ENCODE measurements around the gene ZNF638. TPM values are rescaled to one million over a fixed set of nuclear protein-coding genes. Genes with fewer than 3 reads are reported as not detected.

Gene ZNF638
- total RNA-seq, 4 donors from 2014 or later = 154 to 299 (median 202) TPM

- no peak overlapping the region for H3K27ac ChIP-seq
- H3K36me3 ChIP-seq = no peaks in the 10 kb centered on the region
- no peaks in the 10 kb centered on the region for H3K9me3 ChIP-seq
- peaks cover 16 to 39% of the 10 kb centered on the region in 2 donors for H3K4me1 ChIP-seq
- DNase-seq = no peak
- H3K4me3 ChIP-seq (replicated peaks in 1 of 3) = no peak overlapping the region
- WGBS, 2 donors = 90 to 93% methylated on average over 2 of the region's 2 CpGs
- intact Hi-C loops (cut with DNase I) = no loop called here
- H3K27me3 ChIP-seq = no peaks in the 10 kb centered on the region
- TF ChIP-seq CTCF (IDR thresholded peaks at IDR 0.05) (no peak), POLR2A (IDR thresholded peaks at IDR 0.05) (no peak)
These were observed 8.1 kb downstream of the ZNF638 start for GRCh38 chr2:71339685-71340084.

- WGBS, 2 donors = 22 to 28% methylated on average over 3 of the region's 3 CpGs
- intact Hi-C loops (cut with DNase I) = no loop called here
- H3K9me3 ChIP-seq = no peaks in the 10 kb centered on the region
- H3K4me1 ChIP-seq = peaks cover 16 to 39% of the 10 kb centered on the region in 2 donors
- H3K4me3 ChIP-seq (replicated peaks in 1 of 3) = no peak overlapping the region
- DNase-seq = no peak
- H3K27me3 ChIP-seq = no peaks in the 10 kb centered on the region
- H3K27ac ChIP-seq = no peak overlapping the region
- no peaks in the 10 kb centered on the region for H3K36me3 ChIP-seq
- TF ChIP-seq POLR2A (IDR thresholded peaks at IDR 0.05) = no peak
- no peak for TF ChIP-seq CTCF (IDR thresholded peaks at IDR 0.05)
These were observed 8.6 kb downstream of the ZNF638 start for GRCh38 chr2:71340176-71340575.

GRCh38 chr2:71341645-71342044, 10.1 kb downstream of the ZNF638 start:
- intact Hi-C loops (cut with DNase I) = no loop called here
- TF ChIP-seq CTCF (IDR thresholded peaks at IDR 0.05) (no peak), POLR2A (IDR thresholded peaks at IDR 0.05) (no peak)
- H3K9me3 ChIP-seq = no peaks in the 10 kb centered on the region
- no peak overlapping the region for H3K4me3 ChIP-seq (replicated peaks in 1 of 3)
- peaks cover 16 to 31% of the 10 kb centered on the region in 2 donors for H3K4me1 ChIP-seq
- H3K36me3 ChIP-seq = no peaks in the 10 kb centered on the region
- H3K27ac ChIP-seq = no peak overlapping the region
- no peak for DNase-seq
- WGBS, 2 donors = 78 to 87% methylated on average over 4 of the region's 4 CpGs
- H3K27me3 ChIP-seq = no peaks in the 10 kb centered on the region

GRCh38 chr2:71346065-71346464, 14.5 kb downstream of the ZNF638 start:
- Histone ChIP-seq H3K36me3 (peaks cover 0 to 16% of the 10 kb centered on the region in 2 donors), H3K9me3 (no peaks in the 10 kb centered on the region), H3K4me1 (peaks cover 0 to 2% of the 10 kb centered on the region in 2 donors), H3K4me3 (replicated peaks in 1 of 3) (no peak overlapping the region), H3K27me3 (no peaks in the 10 kb centered on the region), H3K27ac (no peak overlapping the region)
- TF ChIP-seq POLR2A (IDR thresholded peaks at IDR 0.05) (no peak), CTCF (IDR thresholded peaks at IDR 0.05) (no peak)
- WGBS, 2 donors = 98 to 99% methylated on average over 2 of the region's 2 CpGs
- intact Hi-C loops (cut with DNase I) = no loop called here
- no peak for DNase-seq

- Histone ChIP-seq H3K9me3 (no peaks in the 10 kb centered on the region), H3K4me1 (no peaks in the 10 kb centered on the region), H3K36me3 (peaks cover 0 to 16% of the 10 kb centered on the region in 2 donors), H3K27me3 (no peaks in the 10 kb centered on the region), H3K4me3 (replicated peaks in 1 of 3) (no peak overlapping the region), H3K27ac (no peak overlapping the region)
- TF ChIP-seq CTCF (IDR thresholded peaks at IDR 0.05) = no peak
- TF ChIP-seq POLR2A (IDR thresholded peaks at IDR 0.05) = no peak
- intact Hi-C loops (cut with DNase I) = no loop called here
- no peak for DNase-seq
These were observed 15.9 kb downstream of the ZNF638 start for GRCh38 chr2:71347517-71347916.

Measured in thyroid gland (tissue), 4 donors.